ENCODE data around the gene SLC2A11.
A peak's percentile ranks its signal among the peaks of the same experiment; 100 is the strongest.

The SLC2A11 gene

GRCh38 chr22:23832226-23833016, 25.3 kb upstream of the SLC2A11 start:
- no peak for DNase-seq (ENCODE audit: low read depth)

GRCh38 chr22:23833017-23833751, 24.5 kb upstream of the SLC2A11 start:
- DNase-seq (ENCODE audit: low read depth), result no peak

GRCh38 chr22:23833911-23834317, 23.8 kb upstream of the SLC2A11 start:
- no peak for DNase-seq (ENCODE audit: low read depth)

GRCh38 chr22:23834406-23834792, 23.3 kb upstream of the SLC2A11 start:
- DNase-seq (ENCODE audit: low read depth), result no peak

- no peak for DNase-seq (ENCODE audit: low read depth)
These were observed 22.7 kb upstream of the SLC2A11 start for GRCh38 chr22:23834793-23835483.

- DNase-seq (ENCODE audit: low read depth), result no peak
These were observed 22.1 kb upstream of the SLC2A11 start for GRCh38 chr22:23835484-23836144.

- DNase-seq (ENCODE audit: low read depth), result no peak
These were observed 21.4 kb upstream of the SLC2A11 start for GRCh38 chr22:23836281-23836680.

GRCh38 chr22:23836692-23837495, 20.8 kb upstream of the SLC2A11 start:
- no peak for DNase-seq (ENCODE audit: low read depth)

- DNase-seq (ENCODE audit: low read depth), result no peak
These were observed 20.2 kb upstream of the SLC2A11 start for GRCh38 chr22:23837496-23837859.

GRCh38 chr22:23837911-23838680, 19.6 kb upstream of the SLC2A11 start:
- DNase-seq (ENCODE audit: low read depth), result no peak

GRCh38 chr22:23838681-23839468, 18.8 kb upstream of the SLC2A11 start, which contains the start of gene DERL3:
Gene DERL3, minus strand, starts transcription at chr22:23839006. Its CDS starts 19 bp downstream, at chr22:23838987.
- peak; percentile 91 for DNase-seq (ENCODE audit: low read depth)

GRCh38 chr22:23840026-23840425, 17.6 kb upstream of the SLC2A11 start:
- DNase-seq (ENCODE audit: low read depth), result no peak

- no peak for DNase-seq (ENCODE audit: low read depth)
These were observed 16.4 kb upstream of the SLC2A11 start for GRCh38 chr22:23841292-23841691.

GRCh38 chr22:23841736-23842445, 15.8 kb upstream of the SLC2A11 start:
- DNase-seq (ENCODE audit: low read depth), result no peak

- no peak for DNase-seq (ENCODE audit: low read depth)
These were observed 15.1 kb upstream of the SLC2A11 start for GRCh38 chr22:23842599-23842998.

GRCh38 chr22:23844739-23845202, 12.9 kb upstream of the SLC2A11 start:
- no peak for DNase-seq (ENCODE audit: low read depth)

- DNase-seq (ENCODE audit: low read depth), result no peak
These were observed 12.2 kb upstream of the SLC2A11 start for GRCh38 chr22:23845265-23846080.

- no peak for DNase-seq (ENCODE audit: low read depth)
These were observed 11.6 kb upstream of the SLC2A11 start for GRCh38 chr22:23846081-23846469.
